ENCODE measurements around the gene SHISA7. TPM values are rescaled to one million over a fixed set of nuclear protein-coding genes. Genes with fewer than 3 reads are reported as not detected.

Gene SHISA7
- polyA plus RNA-seq, 4 donors: 0.12 to 0.21 TPM; not detected in 2

GRCh38 chr19:55467236-55468053 lies 24.3 kb upstream of the SHISA7 start:
- H3K27me3 ChIP-seq (ENCODE audit: control insufficient read depth in 3 of 3, insufficient read depth in 3 of 3, low read length in 3 of 3): peaks cover 0 to 12% (median 0%) of the 10 kb centered on the region in 3 donors
- FAIRE-seq (no peak), DNase-seq (peak; percentile 59 to 75)
- peaks cover 0 to 8% (median 0%) of the 10 kb centered on the region in 3 donors for H3K4me1 ChIP-seq (ENCODE audit: control insufficient read depth in 3 of 3, insufficient read depth in 2 of 3, low read depth in 1 of 3, low read length in 2 of 3)
- no peaks in the 10 kb centered on the region for H3K36me3 ChIP-seq (ENCODE audit: control insufficient read depth in 3 of 3, insufficient read depth in 2 of 3, low read depth in 1 of 3, low read length in 3 of 3)
- no peaks in the 10 kb centered on the region for H3K9me3 ChIP-seq (ENCODE audit: control insufficient read depth in 2 of 2, insufficient read depth in 1 of 2, low read depth in 1 of 2, low read length in 1 of 2)
- no peak overlapping the region for H3K27ac ChIP-seq (ENCODE audit: low read depth in 1 of 3, low read length in 2 of 3)
- WGBS, 3 donors: 23 to 31% (median 25%) methylated on average over 29 of the region's 29 CpGs
- no peak overlapping the region for H3K4me3 ChIP-seq (ENCODE audit: low read depth in 1 of 3, low read length in 3 of 3)

- 79 to 88% (median 81%) methylated on average over 4 of the region's 4 CpGs for WGBS, 3 donors
- Histone ChIP-seq H3K4me3 (ENCODE audit: low read depth in 1 of 3, low read length in 3 of 3) (no peak overlapping the region), H3K9me3 (ENCODE audit: control insufficient read depth in 2 of 2, insufficient read depth in 1 of 2, low read depth in 1 of 2, low read length in 1 of 2) (no peaks in the 10 kb centered on the region), H3K27me3 (ENCODE audit: control insufficient read depth in 3 of 3, insufficient read depth in 3 of 3, low read length in 3 of 3) (peaks cover 0 to 12% (median 0%) of the 10 kb centered on the region in 3 donors), H3K4me1 (ENCODE audit: control insufficient read depth in 3 of 3, insufficient read depth in 2 of 3, low read depth in 1 of 3, low read length in 2 of 3) (peaks cover 0 to 14% (median 0%) of the 10 kb centered on the region in 3 donors), H3K36me3 (ENCODE audit: control insufficient read depth in 3 of 3, insufficient read depth in 2 of 3, low read depth in 1 of 3, low read length in 3 of 3) (no peaks in the 10 kb centered on the region), H3K27ac (ENCODE audit: low read depth in 1 of 3, low read length in 2 of 3) (no peak overlapping the region)
- no peak for DNase-seq
- FAIRE-seq: no peak
Observed at GRCh38 chr19:55466241-55466614, 23.1 kb upstream of the SHISA7 start.

GRCh38 chr19:55465460-55466240 lies 22.6 kb upstream of the SHISA7 start:
- Histone ChIP-seq H3K27me3 (ENCODE audit: control insufficient read depth in 3 of 3, insufficient read depth in 3 of 3, low read length in 3 of 3) (peaks cover 0 to 12% (median 0%) of the 10 kb centered on the region in 3 donors), H3K4me1 (ENCODE audit: control insufficient read depth in 3 of 3, insufficient read depth in 2 of 3, low read depth in 1 of 3, low read length in 2 of 3) (peaks cover 0 to 19% (median 2%) of the 10 kb centered on the region in 3 donors), H3K36me3 (ENCODE audit: control insufficient read depth in 3 of 3, insufficient read depth in 2 of 3, low read depth in 1 of 3, low read length in 3 of 3) (no peaks in the 10 kb centered on the region), H3K27ac (ENCODE audit: low read depth in 1 of 3, low read length in 2 of 3) (no peak overlapping the region), H3K4me3 (ENCODE audit: low read depth in 1 of 3, low read length in 3 of 3) (no peak overlapping the region), H3K9me3 (ENCODE audit: control insufficient read depth in 2 of 2, insufficient read depth in 1 of 2, low read depth in 1 of 2, low read length in 1 of 2) (no peaks in the 10 kb centered on the region)
- FAIRE-seq: no peak
- DNase-seq: no peak
- 62 to 78% (median 62%) methylated on average over 11 of the region's 11 CpGs for WGBS, 3 donors

GRCh38 chr19:55464662-55465054 lies 21.6 kb upstream of the SHISA7 start, which contains the start of gene C19orf85:
Gene C19orf85, minus strand, starts transcription at chr19:55464751. Its CDS starts 197 bp downstream, at chr19:55464554.
- Histone ChIP-seq H3K27ac (ENCODE audit: low read depth in 1 of 3, low read length in 2 of 3) (no peak within 1 kb of the TSS), H3K9me3 (ENCODE audit: control insufficient read depth in 2 of 2, insufficient read depth in 1 of 2, low read depth in 1 of 2, low read length in 1 of 2) (no peaks in the 10 kb centered on the region), H3K27me3 (ENCODE audit: control insufficient read depth in 3 of 3, insufficient read depth in 3 of 3, low read length in 3 of 3) (peaks cover 0 to 12% (median 0%) of the 10 kb centered on the region in 3 donors), H3K4me3 (ENCODE audit: low read depth in 1 of 3, low read length in 3 of 3) (no peak within 1 kb of the TSS), H3K36me3 (ENCODE audit: control insufficient read depth in 3 of 3, insufficient read depth in 2 of 3, low read depth in 1 of 3, low read length in 3 of 3) (no peaks in the 10 kb centered on the region), H3K4me1 (ENCODE audit: control insufficient read depth in 3 of 3, insufficient read depth in 2 of 3, low read depth in 1 of 3, low read length in 2 of 3) (peaks cover 0 to 28% (median 2%) of the 10 kb centered on the region in 3 donors)
- FAIRE-seq: no peak
- DNase-seq: no peak
- WGBS, 3 donors: 60 to 70% (median 67%) methylated on average over 13 to 14 of the region's 14 CpGs

GRCh38 chr19:55464039-55464661 lies 21.1 kb upstream of the SHISA7 start:
- peaks cover 0 to 12% (median 0%) of the 10 kb centered on the region in 3 donors for H3K27me3 ChIP-seq (ENCODE audit: control insufficient read depth in 3 of 3, insufficient read depth in 3 of 3, low read length in 3 of 3)
- no peak overlapping the region for H3K4me3 ChIP-seq (ENCODE audit: low read depth in 1 of 3, low read length in 3 of 3)
- H3K27ac ChIP-seq (ENCODE audit: low read depth in 1 of 3, low read length in 2 of 3): no peak overlapping the region
- FAIRE-seq (no peak), DNase-seq (no peak)
- peaks cover 0 to 30% (median 2%) of the 10 kb centered on the region in 3 donors for H3K4me1 ChIP-seq (ENCODE audit: control insufficient read depth in 3 of 3, insufficient read depth in 2 of 3, low read depth in 1 of 3, low read length in 2 of 3)
- WGBS, 3 donors: 70 to 74% (median 72%) methylated on average over 23 of the region's 23 CpGs
- no peaks in the 10 kb centered on the region for H3K9me3 ChIP-seq (ENCODE audit: control insufficient read depth in 2 of 2, insufficient read depth in 1 of 2, low read depth in 1 of 2, low read length in 1 of 2)
- no peaks in the 10 kb centered on the region for H3K36me3 ChIP-seq (ENCODE audit: control insufficient read depth in 3 of 3, insufficient read depth in 2 of 3, low read depth in 1 of 3, low read length in 3 of 3)

GRCh38 chr19:55463583-55464031 lies 20.5 kb upstream of the SHISA7 start:
- H3K27ac ChIP-seq (ENCODE audit: low read depth in 1 of 3, low read length in 2 of 3): no peak overlapping the region
- FAIRE-seq: no peak
- peaks cover 0 to 12% (median 0%) of the 10 kb centered on the region in 3 donors for H3K27me3 ChIP-seq (ENCODE audit: control insufficient read depth in 3 of 3, insufficient read depth in 3 of 3, low read length in 3 of 3)
- DNase-seq: no peak
- no peaks in the 10 kb centered on the region for H3K36me3 ChIP-seq (ENCODE audit: control insufficient read depth in 3 of 3, insufficient read depth in 2 of 3, low read depth in 1 of 3, low read length in 3 of 3)
- H3K4me1 ChIP-seq (ENCODE audit: control insufficient read depth in 3 of 3, insufficient read depth in 2 of 3, low read depth in 1 of 3, low read length in 2 of 3): peaks cover 0 to 30% (median 2%) of the 10 kb centered on the region in 3 donors
- 72 to 78% (median 75%) methylated on average over 15 of the region's 15 CpGs for WGBS, 3 donors
- H3K9me3 ChIP-seq (ENCODE audit: control insufficient read depth in 2 of 2, insufficient read depth in 1 of 2, low read depth in 1 of 2, low read length in 1 of 2): no peaks in the 10 kb centered on the region
- H3K4me3 ChIP-seq (ENCODE audit: low read depth in 1 of 3, low read length in 3 of 3): no peak overlapping the region

GRCh38 chr19:55462722-55463121 lies 19.6 kb upstream of the SHISA7 start:
- H3K27ac ChIP-seq (ENCODE audit: low read depth in 1 of 3, low read length in 2 of 3): no peak overlapping the region
- peaks cover 0 to 12% (median 0%) of the 10 kb centered on the region in 3 donors for H3K27me3 ChIP-seq (ENCODE audit: control insufficient read depth in 3 of 3, insufficient read depth in 3 of 3, low read length in 3 of 3)
- DNase-seq (no peak), FAIRE-seq (no peak)
- H3K4me3 ChIP-seq (ENCODE audit: low read depth in 1 of 3, low read length in 3 of 3): no peak overlapping the region
- H3K9me3 ChIP-seq (ENCODE audit: control insufficient read depth in 2 of 2, insufficient read depth in 1 of 2, low read depth in 1 of 2, low read length in 1 of 2): no peaks in the 10 kb centered on the region
- peaks cover 0 to 25% (median 2%) of the 10 kb centered on the region in 3 donors for H3K4me1 ChIP-seq (ENCODE audit: control insufficient read depth in 3 of 3, insufficient read depth in 2 of 3, low read depth in 1 of 3, low read length in 2 of 3)
- H3K36me3 ChIP-seq (ENCODE audit: control insufficient read depth in 3 of 3, insufficient read depth in 2 of 3, low read depth in 1 of 3, low read length in 3 of 3): peaks cover 0 to 3% (median 0%) of the 10 kb centered on the region in 3 donors
- 79 to 86% (median 80%) methylated on average over 11 of the region's 11 CpGs for WGBS, 3 donors
